ENCODE data around the gene SERPINA9.

DNA sequence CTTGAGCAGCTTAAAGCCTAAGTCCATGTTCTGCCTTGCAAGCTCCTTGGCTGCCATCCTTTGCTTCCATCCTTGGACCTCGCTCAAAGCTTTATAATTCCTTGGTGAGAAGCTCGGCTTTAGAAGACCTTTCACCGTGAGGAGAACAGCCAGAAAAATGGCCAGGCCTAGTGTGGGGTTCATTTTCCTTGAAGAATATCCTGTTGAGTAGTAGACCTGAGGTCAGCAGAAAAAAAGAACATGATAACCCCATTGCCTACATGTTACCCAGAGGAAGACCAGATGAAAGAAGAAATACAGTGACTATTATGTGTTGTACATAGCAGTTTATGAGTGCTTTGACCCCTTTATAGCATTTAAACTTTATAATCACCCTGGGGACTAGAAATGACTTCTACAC is 22.2 kb upstream of the SERPINA9 start:
- TF ChIP-seq, protein P1, sequence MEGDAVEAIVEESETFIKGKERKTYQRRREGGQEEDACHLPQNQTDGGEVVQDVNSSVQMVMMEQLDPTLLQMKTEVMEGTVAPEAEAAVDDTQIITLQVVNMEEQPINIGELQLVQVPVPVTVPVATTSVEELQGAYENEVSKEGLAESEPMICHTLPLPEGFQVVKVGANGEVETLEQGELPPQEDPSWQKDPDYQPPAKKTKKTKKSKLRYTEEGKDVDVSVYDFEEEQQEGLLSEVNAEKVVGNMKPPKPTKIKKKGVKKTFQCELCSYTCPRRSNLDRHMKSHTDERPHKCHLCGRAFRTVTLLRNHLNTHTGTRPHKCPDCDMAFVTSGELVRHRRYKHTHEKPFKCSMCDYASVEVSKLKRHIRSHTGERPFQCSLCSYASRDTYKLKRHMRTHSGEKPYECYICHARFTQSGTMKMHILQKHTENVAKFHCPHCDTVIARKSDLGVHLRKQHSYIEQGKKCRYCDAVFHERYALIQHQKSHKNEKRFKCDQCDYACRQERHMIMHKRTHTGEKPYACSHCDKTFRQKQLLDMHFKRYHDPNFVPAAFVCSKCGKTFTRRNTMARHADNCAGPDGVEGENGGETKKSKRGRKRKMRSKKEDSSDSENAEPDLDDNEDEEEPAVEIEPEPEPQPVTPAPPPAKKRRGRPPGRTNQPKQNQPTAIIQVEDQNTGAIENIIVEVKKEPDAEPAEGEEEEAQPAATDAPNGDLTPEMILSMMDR (IDR thresholded peaks at IDR 0.05; ENCODE audit: borderline replicate concordance, extremely low read depth, low read length, poor library complexity, severe bottlenecking): no peak
- no peak for TF ChIP-seq EZH2 (IDR thresholded peaks at IDR 0.05; ENCODE audit: borderline replicate concordance, low read depth, low read length, severe bottlenecking)
